ENCODE measurements around the gene MMP24. TPM values are rescaled to one million over a fixed set of nuclear protein-coding genes. Genes with fewer than 3 reads are reported as not detected.

Gene MMP24
- total and polyA plus RNA-seq, 2 of the 13 experiments (the other 11 are each of a cell fraction or from before 2014, with no cell fraction given): 0.29 to 0.35 TPM

- TF ChIP-seq ZNF441 (CRISPR knock-in tag; IDR thresholded peaks at IDR 0.05; ENCODE audit: borderline replicate concordance) (peak; percentile 95; the same call in 1 of the 2 replicates), EEA1 (CRISPR knock-in tag; IDR thresholded peaks at IDR 0.05; ENCODE audit: borderline replicate concordance) (peak; percentile 81; the same call in 1 of the 2 replicates), ZBTB3 (CRISPR knock-in tag; IDR thresholded peaks at IDR 0.05; ENCODE audit: borderline replicate concordance, low read depth) (peak; percentile 84; the same call in 1 of the 2 replicates), ZNF282 (IDR thresholded peaks at IDR 0.05; ENCODE audit: partially characterized antibody) (no peak), SRSF9 (IDR thresholded peaks at IDR 0.05; ENCODE audit: borderline replicate concordance, insufficient read depth, low read depth, low read length, poor library complexity, severe bottlenecking) (no peak), ZNF280D (CRISPR knock-in tag; IDR thresholded peaks at IDR 0.05) (peak; percentile 87), ZNF562 (CRISPR knock-in tag; IDR thresholded peaks at IDR 0.05; ENCODE audit: borderline replicate concordance) (no peak), ZNF10 (CRISPR knock-in tag; IDR thresholded peaks at IDR 0.05; ENCODE audit: borderline replicate concordance, low read depth) (no peak), THAP9 (CRISPR knock-in tag; IDR thresholded peaks at IDR 0.05; ENCODE audit: borderline replicate concordance) (peak; percentile 69), ZNF468 (CRISPR knock-in tag; IDR thresholded peaks at IDR 0.05) (peak; percentile 97), KLF13 (CRISPR knock-in tag; IDR thresholded peaks at IDR 0.05) (peak; percentile 94; the same call in 1 of the 2 replicates), ZNF318 (CRISPR knock-in tag; IDR thresholded peaks at IDR 0.05) (peak; percentile 78; the same call in 1 of the 2 replicates)
These were observed 593 bp downstream of the MMP24 start (continued) for GRCh38 chr20:35226884-35227681.

All from HepG2 (cell line).